ENCODE data around the gene TMEM40.
A peak's percentile ranks its signal among the peaks of the same experiment; 100 is the strongest.

DNA sequence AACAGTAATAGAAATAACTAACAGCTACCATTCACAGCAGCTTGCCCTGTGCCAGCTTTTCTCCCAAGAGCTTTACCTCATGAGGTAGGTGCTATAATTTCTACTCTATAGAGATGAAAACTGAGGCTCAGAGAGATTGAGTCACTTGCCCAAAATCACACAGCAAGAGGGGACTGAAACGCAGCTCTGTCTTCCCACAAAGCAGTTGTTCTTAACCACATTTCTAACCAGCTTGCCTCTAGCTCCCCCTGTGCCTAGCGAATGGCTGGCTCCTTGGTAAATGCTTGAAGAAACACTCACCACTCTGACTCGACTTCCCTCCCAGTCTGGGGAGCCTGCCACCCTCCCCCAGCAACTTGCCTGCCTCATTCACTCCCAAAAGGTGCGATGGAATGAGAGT is 15.6 kb upstream of the TMEM40 start:
- TF ChIP-seq CTCF (conservative IDR thresholded peaks at IDR 0.05; ENCODE audit: low read length) (peak; percentile 35; the same call in 1 of the 2 replicates), EZH2phosphoT487 (IDR thresholded peaks at IDR 0.05; ENCODE audit: borderline replicate concordance, low read depth, low read length) (no peak)

All from OCI-LY7 (cell line).